K562 (cell line): ENCODE measurements around the gene MCOLN2. TPM values are rescaled to one million over a fixed set of nuclear protein-coding genes. Genes with fewer than 3 reads are reported as not detected.
A peak's percentile ranks its signal among the peaks of the same experiment; 100 is the strongest.

Experiments used
- BRD9 ChIP-seq: fragments of 450-650 bp; IDR thresholded peaks from 2 replicates; pipeline ENCODE4 v1.6.1; 2018; ENCODE audit warnings: low read depth; ENCODE audit not compliant: partially characterized antibody
- ESRRB ChIP-seq: fragments of 250-450 bp; sonication (Bioruptor Pico); IDR thresholded peaks from 2 replicates; pipeline ENCODE4 v1.5.0; 2020; ENCODE audit warnings: mild to moderate bottlenecking, moderate library complexity, borderline replicate concordance
- FOS ChIP-seq: IDR thresholded peaks from 3 replicates; pipeline ENCODE4 v1.6.1; 2011; ENCODE audit not compliant: insufficient read length; ENCODE audit errors: extremely low read depth
- ILF3 ChIP-seq: fragments of 450-650 bp; IDR thresholded peaks from 2 replicates; pipeline ENCODE4 v1.6.1; 2018; ENCODE audit warnings: antibody characterized with exemption, mild to moderate bottlenecking, moderate library complexity, borderline replicate concordance
- MEIS2 ChIP-seq: fragments of 450-650 bp; IDR thresholded peaks from 2 replicates; pipeline ENCODE4 v1.6.1; 2014; ENCODE audit warnings: mild to moderate bottlenecking; ENCODE audit not compliant: partially characterized antibody
- NBN ChIP-seq: fragments of 450-650 bp; IDR thresholded peaks from 2 replicates; pipeline ENCODE4 v1.6.1; 2016; ENCODE audit warnings: low read depth, mild to moderate bottlenecking
- SMAD4 ChIP-seq: fragments of 250-450 bp; sonication (Bioruptor Pico); conservative IDR thresholded peaks from 2 replicates; pipeline ENCODE4 v1.8.0; 2021; ENCODE audit warnings: inconsistent platforms, mild to moderate bottlenecking, moderate library complexity
- polyA plus RNA-seq, 8 experiments: library from polyadenylated mRNA; depleted of rRNA in 4 of 8; stranded (reverse) in 5 of 8; unstranded in 3 of 8; fragments of >200 nt; fragmentation: Nextera tagmentation in 2 of 8; fragmentation: Illumina TruSeq in 1 of 8; extraction: Ambion mirVana in 2 of 8; extraction: Trizol in 1 of 8; gene quantifications; 2 replicates each; pipeline versions ENCODE4 v1.2.1 to v1.2.3, GENCODE V29; 2011 to 2014; ENCODE audit warnings: inconsistent platforms in 1 of 8, missing spikeins in 1 of 8
- total RNA-seq, 7 experiments: library from RNA; depleted of rRNA in 6 of 7; stranded (reverse); fragments of >200 nt in 6 of 7; fragmentation: Illumina TruSeq in 2 of 7; extraction: Trizol in 2 of 7; gene quantifications; 2 replicates each; pipeline versions ENCODE4 v1.2.1 to v1.2.3, GENCODE V29; 2011 to 2021; ENCODE audit warnings: low replicate concordance in 1 of 7
- TF ChIP-seq, protein P1 (sequence below): IDR thresholded peaks from 2 replicates; pipeline ENCODE4 v1.6.1; 2011; ENCODE audit warnings: borderline replicate concordance, low read depth, mild to moderate bottlenecking, moderate library complexity, low read length; ENCODE audit not compliant: insufficient read depth, poor library complexity, severe bottlenecking
- TF ChIP-seq, protein P2 (sequence below): sonication (generic); formaldehyde crosslinking; IDR thresholded peaks from 2 replicates; pipeline ENCODE4 v1.8.1; 2023; ENCODE audit warnings: mild to moderate bottlenecking, missing genetic modification reagents
- TF ChIP-seq, protein P3 (sequence below), 2 experiments: IDR thresholded peaks in 1 of 2; conservative IDR thresholded peaks in 1 of 2; 2 replicates each; pipeline ENCODE4 v1.6.1; 2016; ENCODE audit warnings: low read depth in 2 of 2, mild to moderate bottlenecking in 1 of 2, missing compliant biosample characterization in 1 of 2, missing genetic modification characterization in 1 of 2, moderate library complexity in 1 of 2
- TF ChIP-seq, protein P4 (sequence below): sonication (generic); formaldehyde crosslinking; IDR thresholded peaks from 2 replicates; pipeline ENCODE4 v1.5.0; 2020; ENCODE audit warnings: missing genetic modification reagents
- TF ChIP-seq, protein P5 (sequence below), 3 experiments: IDR thresholded peaks in 2 of 3; conservative IDR thresholded peaks in 1 of 3; 2 replicates each; pipeline ENCODE4 v1.5.1; 2011 to 2012; ENCODE audit warnings: low read length in 3 of 3, mild to moderate bottlenecking in 3 of 3, control low read depth in 2 of 3, improper control_type of control experiment in 1 of 3, inconsistent platforms in 1 of 3, low read depth in 1 of 3, mixed read lengths in 1 of 3, moderate library complexity in 1 of 3; ENCODE audit not compliant: insufficient read depth in 2 of 3

Gene MCOLN2
- total and polyA plus RNA-seq, 9 of the 15 experiments (the other 6 are each of a cell fraction or from before 2014, with no cell fraction given) = 0.18 TPM; not detected in 8

DNA sequence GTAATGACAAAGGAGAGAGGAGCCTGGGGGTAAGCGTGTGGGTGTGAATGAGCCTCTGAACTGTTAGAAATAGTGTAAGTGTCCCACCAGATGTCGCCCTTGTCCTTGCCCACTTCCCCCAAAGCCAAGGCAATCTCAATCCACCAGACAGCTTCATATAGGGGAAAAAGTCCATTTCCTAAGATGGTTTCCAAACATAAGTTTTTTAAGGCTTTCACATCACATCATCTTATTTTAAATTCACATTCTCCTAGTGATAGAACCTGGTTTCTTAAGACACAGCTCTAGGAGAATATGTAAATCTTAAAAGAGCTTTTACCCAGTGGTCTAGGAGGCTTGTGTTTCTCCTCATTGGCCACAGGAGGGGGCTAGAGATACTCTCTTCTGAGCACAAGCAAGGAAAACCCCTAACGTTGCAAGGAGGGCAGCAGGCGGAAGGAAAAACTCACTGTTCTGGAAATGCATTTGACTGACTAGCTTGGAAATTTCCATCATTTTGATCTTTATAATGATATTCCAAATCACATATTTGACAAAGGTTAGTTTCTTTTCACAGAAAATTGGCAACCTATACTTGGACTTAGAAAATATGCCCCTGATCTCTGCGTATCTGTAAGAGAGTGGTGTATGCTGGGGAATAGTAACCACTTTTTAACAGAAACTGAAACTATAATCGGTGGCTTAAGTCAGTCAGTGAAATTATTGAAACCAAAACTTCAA, 52.0 kb downstream of the MCOLN2 start (continued):
- TF ChIP-seq, protein P1, sequence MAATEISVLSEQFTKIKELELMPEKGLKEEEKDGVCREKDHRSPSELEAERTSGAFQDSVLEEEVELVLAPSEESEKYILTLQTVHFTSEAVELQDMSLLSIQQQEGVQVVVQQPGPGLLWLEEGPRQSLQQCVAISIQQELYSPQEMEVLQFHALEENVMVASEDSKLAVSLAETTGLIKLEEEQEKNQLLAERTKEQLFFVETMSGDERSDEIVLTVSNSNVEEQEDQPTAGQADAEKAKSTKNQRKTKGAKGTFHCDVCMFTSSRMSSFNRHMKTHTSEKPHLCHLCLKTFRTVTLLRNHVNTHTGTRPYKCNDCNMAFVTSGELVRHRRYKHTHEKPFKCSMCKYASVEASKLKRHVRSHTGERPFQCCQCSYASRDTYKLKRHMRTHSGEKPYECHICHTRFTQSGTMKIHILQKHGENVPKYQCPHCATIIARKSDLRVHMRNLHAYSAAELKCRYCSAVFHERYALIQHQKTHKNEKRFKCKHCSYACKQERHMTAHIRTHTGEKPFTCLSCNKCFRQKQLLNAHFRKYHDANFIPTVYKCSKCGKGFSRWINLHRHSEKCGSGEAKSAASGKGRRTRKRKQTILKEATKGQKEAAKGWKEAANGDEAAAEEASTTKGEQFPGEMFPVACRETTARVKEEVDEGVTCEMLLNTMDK = peak; percentile 15
- TF ChIP-seq MEIS2 (no peak), SMAD4 (CRISPR knock-in tag) (no peak), ILF3 (no peak), ESRRB (CRISPR knock-in tag) (no peak), NBN (0 out of 2 replicates have a peak, but pooled peaks have one; percentile 36), BRD9 (peak; percentile 38), FOS (no peak)
- TF ChIP-seq, protein P2, sequence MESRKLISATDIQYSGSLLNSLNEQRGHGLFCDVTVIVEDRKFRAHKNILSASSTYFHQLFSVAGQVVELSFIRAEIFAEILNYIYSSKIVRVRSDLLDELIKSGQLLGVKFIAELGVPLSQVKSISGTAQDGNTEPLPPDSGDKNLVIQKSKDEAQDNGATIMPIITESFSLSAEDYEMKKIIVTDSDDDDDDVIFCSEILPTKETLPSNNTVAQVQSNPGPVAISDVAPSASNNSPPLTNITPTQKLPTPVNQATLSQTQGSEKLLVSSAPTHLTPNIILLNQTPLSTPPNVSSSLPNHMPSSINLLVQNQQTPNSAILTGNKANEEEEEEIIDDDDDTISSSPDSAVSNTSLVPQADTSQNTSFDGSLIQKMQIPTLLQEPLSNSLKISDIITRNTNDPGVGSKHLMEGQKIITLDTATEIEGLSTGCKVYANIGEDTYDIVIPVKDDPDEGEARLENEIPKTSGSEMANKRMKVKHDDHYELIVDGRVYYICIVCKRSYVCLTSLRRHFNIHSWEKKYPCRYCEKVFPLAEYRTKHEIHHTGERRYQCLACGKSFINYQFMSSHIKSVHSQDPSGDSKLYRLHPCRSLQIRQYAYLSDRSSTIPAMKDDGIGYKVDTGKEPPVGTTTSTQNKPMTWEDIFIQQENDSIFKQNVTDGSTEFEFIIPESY = no peak
- TF ChIP-seq, protein P3, sequence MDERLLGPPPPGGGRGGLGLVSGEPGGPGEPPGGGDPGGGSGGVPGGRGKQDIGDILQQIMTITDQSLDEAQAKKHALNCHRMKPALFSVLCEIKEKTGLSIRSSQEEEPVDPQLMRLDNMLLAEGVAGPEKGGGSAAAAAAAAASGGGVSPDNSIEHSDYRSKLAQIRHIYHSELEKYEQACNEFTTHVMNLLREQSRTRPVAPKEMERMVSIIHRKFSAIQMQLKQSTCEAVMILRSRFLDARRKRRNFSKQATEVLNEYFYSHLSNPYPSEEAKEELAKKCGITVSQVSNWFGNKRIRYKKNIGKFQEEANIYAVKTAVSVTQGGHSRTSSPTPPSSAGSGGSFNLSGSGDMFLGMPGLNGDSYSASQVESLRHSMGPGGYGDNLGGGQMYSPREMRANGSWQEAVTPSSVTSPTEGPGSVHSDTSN (CRISPR knock-in tag; IDR thresholded peaks at IDR 0.05; ENCODE audit: low read depth) = no peak
- TF ChIP-seq, protein P3 (tag; conservative IDR thresholded peaks at IDR 0.05; ENCODE audit: low read depth) = no peak
- TF ChIP-seq, protein P4, sequence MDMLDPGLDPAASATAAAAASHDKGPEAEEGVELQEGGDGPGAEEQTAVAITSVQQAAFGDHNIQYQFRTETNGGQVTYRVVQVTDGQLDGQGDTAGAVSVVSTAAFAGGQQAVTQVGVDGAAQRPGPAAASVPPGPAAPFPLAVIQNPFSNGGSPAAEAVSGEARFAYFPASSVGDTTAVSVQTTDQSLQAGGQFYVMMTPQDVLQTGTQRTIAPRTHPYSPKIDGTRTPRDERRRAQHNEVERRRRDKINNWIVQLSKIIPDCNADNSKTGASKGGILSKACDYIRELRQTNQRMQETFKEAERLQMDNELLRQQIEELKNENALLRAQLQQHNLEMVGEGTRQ = no peak
- TF ChIP-seq, protein P5, sequence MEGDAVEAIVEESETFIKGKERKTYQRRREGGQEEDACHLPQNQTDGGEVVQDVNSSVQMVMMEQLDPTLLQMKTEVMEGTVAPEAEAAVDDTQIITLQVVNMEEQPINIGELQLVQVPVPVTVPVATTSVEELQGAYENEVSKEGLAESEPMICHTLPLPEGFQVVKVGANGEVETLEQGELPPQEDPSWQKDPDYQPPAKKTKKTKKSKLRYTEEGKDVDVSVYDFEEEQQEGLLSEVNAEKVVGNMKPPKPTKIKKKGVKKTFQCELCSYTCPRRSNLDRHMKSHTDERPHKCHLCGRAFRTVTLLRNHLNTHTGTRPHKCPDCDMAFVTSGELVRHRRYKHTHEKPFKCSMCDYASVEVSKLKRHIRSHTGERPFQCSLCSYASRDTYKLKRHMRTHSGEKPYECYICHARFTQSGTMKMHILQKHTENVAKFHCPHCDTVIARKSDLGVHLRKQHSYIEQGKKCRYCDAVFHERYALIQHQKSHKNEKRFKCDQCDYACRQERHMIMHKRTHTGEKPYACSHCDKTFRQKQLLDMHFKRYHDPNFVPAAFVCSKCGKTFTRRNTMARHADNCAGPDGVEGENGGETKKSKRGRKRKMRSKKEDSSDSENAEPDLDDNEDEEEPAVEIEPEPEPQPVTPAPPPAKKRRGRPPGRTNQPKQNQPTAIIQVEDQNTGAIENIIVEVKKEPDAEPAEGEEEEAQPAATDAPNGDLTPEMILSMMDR (IDR thresholded peaks at IDR 0.05 in 2 of 3, conservative IDR thresholded peaks at IDR 0.05 in 1 of 3; ENCODE audit: insufficient read depth in 2 of 3, low read depth in 1 of 3, low read length in 3 of 3) = peak; percentile 71 to 88 (median 73)
- TF ChIP-seq, all 486 proteins: peak for 32
